Measurements from ENCODE around the gene SLC23A3.
A peak's percentile ranks its signal among the peaks of the same experiment; 100 is the strongest.

Gene SLC23A3

DNA sequence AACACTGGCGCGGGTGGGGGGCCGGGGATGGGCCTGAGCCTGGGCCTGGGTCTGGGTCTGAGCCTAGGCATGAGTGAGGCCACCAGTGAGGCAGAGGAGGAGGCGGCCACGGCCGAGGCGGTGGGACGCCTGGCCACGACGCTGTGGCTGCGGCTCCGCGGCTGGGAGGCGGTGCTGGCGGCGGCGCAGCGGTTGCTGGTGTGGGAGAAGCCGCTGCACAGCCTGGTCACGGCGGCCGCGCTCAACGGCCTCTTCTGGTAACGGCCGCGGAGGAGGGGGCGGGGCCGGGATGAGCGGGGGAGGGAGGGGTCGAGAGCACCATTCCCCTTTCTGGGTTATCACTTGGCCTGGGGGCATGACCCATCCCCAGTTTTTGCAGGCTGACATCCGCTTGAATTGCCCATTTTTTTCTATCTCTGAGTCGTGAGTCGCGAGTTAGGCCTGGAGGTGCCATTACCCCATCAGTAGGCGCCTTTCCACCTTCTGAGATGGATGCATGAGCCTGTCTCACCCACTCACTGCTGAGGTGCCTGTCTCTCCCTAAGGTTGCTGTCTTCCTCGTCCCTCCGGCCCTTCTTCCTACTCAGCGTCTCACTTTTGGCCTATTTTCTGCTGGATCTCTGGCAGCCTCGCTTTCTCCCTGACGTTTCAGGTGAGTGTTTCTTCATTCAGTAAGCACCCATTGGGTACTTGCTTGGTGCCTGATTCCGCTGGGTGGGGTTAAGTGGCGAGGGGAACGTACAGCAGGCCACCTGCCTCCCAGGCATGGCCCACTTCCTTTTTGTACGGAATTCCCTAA, 8.7 kb upstream of the SLC23A3 start:
- peak; percentile 48 for DNase-seq (ENCODE audit: low spot score)
- TF ChIP-seq, protein P1, sequence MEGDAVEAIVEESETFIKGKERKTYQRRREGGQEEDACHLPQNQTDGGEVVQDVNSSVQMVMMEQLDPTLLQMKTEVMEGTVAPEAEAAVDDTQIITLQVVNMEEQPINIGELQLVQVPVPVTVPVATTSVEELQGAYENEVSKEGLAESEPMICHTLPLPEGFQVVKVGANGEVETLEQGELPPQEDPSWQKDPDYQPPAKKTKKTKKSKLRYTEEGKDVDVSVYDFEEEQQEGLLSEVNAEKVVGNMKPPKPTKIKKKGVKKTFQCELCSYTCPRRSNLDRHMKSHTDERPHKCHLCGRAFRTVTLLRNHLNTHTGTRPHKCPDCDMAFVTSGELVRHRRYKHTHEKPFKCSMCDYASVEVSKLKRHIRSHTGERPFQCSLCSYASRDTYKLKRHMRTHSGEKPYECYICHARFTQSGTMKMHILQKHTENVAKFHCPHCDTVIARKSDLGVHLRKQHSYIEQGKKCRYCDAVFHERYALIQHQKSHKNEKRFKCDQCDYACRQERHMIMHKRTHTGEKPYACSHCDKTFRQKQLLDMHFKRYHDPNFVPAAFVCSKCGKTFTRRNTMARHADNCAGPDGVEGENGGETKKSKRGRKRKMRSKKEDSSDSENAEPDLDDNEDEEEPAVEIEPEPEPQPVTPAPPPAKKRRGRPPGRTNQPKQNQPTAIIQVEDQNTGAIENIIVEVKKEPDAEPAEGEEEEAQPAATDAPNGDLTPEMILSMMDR (IDR thresholded peaks at IDR 0.05; ENCODE audit: extremely low read depth, insufficient read depth, missing control alignments), result no peak
- in situ Hi-C loops (cut with MboI; ENCODE audit: low pct_unique_long_range_greater_than_20kb, low sequenced_read_pairs, unreplicated experiment), result loop anchor here (10.0 kb wide), 1 partner anchor 116 kb away; no protein-coding TSS in a partner anchor

DNA sequence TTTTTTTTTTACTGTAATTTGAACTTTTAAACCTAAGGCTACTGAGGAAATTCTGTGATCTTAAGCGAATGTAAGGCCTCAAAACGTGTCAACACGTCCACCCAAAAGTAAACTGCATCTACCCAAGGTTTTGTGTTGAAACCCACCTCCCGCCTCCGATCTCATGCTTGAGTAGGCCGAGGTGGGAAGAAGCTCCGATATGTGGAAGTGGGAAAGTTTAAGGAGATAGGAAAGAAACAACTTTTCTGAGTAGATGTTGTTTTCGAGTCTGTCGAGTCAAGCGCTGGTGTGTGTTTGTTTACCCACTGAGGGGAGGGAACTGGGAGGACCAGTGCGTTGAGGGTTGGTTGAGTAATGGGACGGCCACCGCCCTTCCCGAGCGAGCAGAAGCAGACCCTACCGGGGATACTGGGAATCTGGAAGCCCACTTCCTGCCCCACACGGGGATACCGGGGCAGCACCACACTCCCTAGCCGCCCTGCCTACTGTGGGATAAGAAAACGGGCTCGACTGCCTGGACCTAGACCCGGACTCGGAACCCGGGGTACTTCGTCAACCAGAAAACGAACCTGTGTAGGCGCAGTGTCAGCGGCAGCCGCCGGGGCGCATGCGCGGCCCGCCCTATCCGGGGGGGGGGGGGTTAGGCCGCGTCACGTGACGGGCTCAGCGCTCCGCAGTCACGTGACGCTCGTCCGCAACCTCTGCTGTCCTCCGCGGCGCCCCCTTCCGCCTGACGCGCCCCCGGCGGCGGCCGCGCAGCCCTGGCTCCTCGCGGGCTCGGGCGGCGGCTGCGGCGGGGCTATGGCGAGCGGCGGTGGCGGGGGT, 7.9 kb upstream of the SLC23A3 start, which contains the start of gene RETREG2:
Gene RETREG2, plus strand, starts transcription at position 724 of the 825 bp plus-strand sequence. Its CDS starts 78 bp downstream, at position 802.
- DNase-seq (ENCODE audit: low spot score), result peak; percentile 99
- TF ChIP-seq, protein P1 (IDR thresholded peaks at IDR 0.05; ENCODE audit: extremely low read depth, insufficient read depth, missing control alignments), result peak; percentile 64
- in situ Hi-C loops (cut with MboI; ENCODE audit: low pct_unique_long_range_greater_than_20kb, low sequenced_read_pairs, unreplicated experiment), result loop anchor here (10.0 kb wide), 1 partner anchor 117 kb away; no protein-coding TSS in a partner anchor

DNA sequence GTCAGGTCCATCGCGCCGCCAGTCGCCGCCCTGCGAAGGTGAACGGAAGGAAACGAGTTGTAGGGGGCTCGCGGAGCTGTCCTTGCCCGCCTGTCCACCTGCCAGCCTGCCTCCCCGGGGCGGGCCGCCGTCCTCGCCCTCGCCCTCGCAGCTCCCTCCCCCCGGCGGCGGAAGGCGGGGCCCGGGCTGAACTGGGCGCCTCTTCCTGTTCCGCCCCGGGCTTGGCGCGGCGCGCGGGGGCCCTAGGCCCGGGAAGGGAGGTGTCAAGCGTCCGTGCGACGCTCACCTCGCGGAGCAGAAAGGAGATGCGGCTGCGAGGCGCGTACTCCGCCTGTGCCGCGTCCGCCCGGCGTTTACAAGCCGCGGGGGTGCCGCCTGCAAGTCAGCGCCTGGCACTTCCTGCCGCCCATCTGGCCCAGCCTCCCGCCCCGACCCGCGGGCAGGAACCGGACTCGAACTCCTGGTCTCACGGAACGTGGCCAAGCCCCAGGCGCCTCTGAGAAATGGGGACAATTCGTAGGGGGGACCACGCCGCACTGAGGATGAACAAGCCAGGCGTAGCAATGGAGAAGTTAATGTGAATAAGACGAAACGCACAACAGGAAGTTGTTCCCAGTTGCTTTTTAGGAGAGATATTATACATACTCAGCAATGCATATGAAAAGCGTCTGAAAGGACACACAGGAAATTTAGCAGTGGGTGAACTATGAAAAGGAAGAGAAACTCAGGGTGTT, 7.2 kb upstream of the SLC23A3 start, which contains the start of gene CNPPD1:
Gene CNPPD1, minus strand, starts transcription at position 108 of the 734 bp plus-strand sequence. Its CDS starts 97 bp downstream, at position 11.
- TF ChIP-seq, protein P1 (IDR thresholded peaks at IDR 0.05; ENCODE audit: extremely low read depth, insufficient read depth, missing control alignments), result no peak
- DNase-seq (ENCODE audit: low spot score), result peak; percentile 93
- in situ Hi-C loops (cut with MboI; ENCODE audit: low pct_unique_long_range_greater_than_20kb, low sequenced_read_pairs, unreplicated experiment), result loop anchor here (10.0 kb wide), 1 partner anchor 118 kb away; no protein-coding TSS in a partner anchor

DNA sequence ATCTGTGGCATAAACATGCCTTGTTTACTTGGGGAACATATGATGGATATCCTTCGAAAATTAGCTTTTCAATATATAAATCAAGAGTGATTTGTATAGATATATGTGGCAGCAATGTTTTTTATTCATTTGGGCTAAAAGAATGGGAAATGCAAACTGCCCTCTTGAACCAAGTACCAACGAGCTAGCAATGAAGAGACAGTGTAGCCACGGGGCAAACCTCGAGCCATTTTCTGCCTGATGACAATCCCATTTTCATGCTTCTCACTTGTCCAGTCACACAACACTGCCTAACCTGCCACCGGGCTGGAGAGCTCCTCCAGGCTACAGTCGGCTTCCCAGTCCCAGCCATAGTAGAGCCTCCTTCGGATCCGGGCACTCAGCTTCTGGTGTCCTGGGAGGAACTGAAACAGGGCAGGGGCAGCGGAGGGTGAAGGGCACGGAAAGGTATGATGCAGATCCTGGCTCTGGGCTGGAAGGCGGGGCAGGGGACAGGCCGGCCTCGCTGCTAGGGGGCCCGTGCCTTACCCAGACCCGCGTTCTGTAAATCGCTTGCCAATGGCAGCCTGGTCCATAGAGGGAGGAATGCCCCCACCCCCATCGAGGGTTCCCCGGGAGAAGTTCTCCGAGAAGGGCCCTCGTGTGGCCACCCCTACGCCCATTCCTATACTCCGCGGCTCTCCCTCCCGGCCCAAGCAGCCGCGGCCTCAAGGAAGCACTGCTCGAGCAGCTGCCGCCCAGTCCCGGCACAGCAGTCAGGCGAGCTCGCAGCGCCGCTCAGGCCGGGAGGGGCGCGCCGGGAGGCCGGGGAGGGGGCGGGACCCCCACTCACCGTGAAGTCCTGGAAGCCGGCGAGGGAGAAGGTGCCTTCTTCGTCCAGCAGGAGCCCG, 6.3 kb upstream of the SLC23A3 start:
- in situ Hi-C loops (cut with MboI; ENCODE audit: low pct_unique_long_range_greater_than_20kb, low sequenced_read_pairs, unreplicated experiment), result loop anchor here (10.0 kb wide), 1 partner anchor 119 kb away; no protein-coding TSS in a partner anchor
- DNase-seq (ENCODE audit: low spot score), result peak; percentile 37
- TF ChIP-seq, protein P1 (IDR thresholded peaks at IDR 0.05; ENCODE audit: extremely low read depth, insufficient read depth, missing control alignments), result no peak

DNA sequence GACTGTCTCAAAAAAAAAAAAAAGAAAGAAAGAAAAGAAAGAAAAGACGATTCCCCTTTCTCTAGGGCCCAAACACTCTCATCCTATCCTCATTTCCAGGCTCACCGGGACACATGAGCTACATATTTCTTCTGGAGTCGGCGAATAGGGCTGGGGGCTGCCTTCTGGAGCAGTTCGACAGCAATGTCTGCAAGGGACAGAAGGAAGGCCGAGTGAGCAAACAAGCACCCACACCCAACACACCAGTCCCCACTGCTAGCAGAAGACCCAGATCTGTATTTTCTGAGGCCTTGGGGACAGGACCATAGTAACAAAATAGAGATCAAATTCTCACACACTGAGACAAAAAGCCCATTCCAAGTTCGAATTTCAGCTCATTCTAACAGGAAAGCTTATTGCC, 5.7 kb upstream of the SLC23A3 start:
- in situ Hi-C loops (cut with MboI; ENCODE audit: low pct_unique_long_range_greater_than_20kb, low sequenced_read_pairs, unreplicated experiment), result loop anchor here (10.0 kb wide), 1 partner anchor 119 kb away; no protein-coding TSS in a partner anchor
- no peak for DNase-seq (ENCODE audit: low spot score)
- TF ChIP-seq, protein P1 (IDR thresholded peaks at IDR 0.05; ENCODE audit: extremely low read depth, insufficient read depth, missing control alignments), result no peak

Data from GM13977 (cell line).